SU-DHL-6 (cell line): ENCODE measurements around the gene SPSB2.

ENCODE experiments used
- H2AFZ ChIP-seq: fragments of 200-600 bp; sonication (generic); 2 replicates; pipeline ENCODE4 v1.6.1; 2014; ENCODE audit warnings: low read depth, mild to moderate bottlenecking, moderate library complexity, mixed read lengths, antibody characterized with exemption, low read length; ENCODE audit not compliant: severe bottlenecking
- H3F3A ChIP-seq: fragments of 200-600 bp; shearing (Covaris generic); 2 replicates; pipeline ENCODE4 v1.6.0; 2016; ENCODE audit warnings: antibody characterized with exemption, mild to moderate bottlenecking; ENCODE audit not compliant: insufficient read depth
- H3K27ac ChIP-seq: fragments of 200-600 bp; sonication (generic); 2 replicates; pipeline ENCODE4 v1.5.1; 2016; ENCODE audit warnings: low read depth, mild to moderate bottlenecking, low read length, moderate library complexity, mixed read lengths
- H3K27me3 ChIP-seq: fragments of 200-600 bp; sonication (generic), shearing (Covaris generic); 2 replicates; pipeline ENCODE4 v1.6.0; 2014; ENCODE audit warnings: mild to moderate bottlenecking, low read length
- H3K36me3 ChIP-seq: fragments of 200-600 bp; sonication (generic); 2 replicates; pipeline ENCODE4 v1.6.1; 2014; ENCODE audit warnings: mild to moderate bottlenecking, low read length, mixed read lengths
- H3K4me2 ChIP-seq: fragments of 300-600, 200-600 bp; shearing (Covaris generic), sonication (generic); 2 replicates; pipeline ENCODE4 v1.6.0; 2014; ENCODE audit warnings: low read length, low read depth, mild to moderate bottlenecking; ENCODE audit not compliant: poor library complexity, severe bottlenecking
- H3K4me3 ChIP-seq: fragments of 200-600 bp; sonication (generic); 2 replicates; pipeline ENCODE4 v1.5.1; 2014; ENCODE audit warnings: antibody characterized with exemption, low read length, mild to moderate bottlenecking, mixed read lengths; ENCODE audit not compliant: insufficient read depth, poor library complexity, severe bottlenecking
- H3K79me2 ChIP-seq: fragments of 200-600 bp; sonication (generic); 2 replicates; pipeline ENCODE4 v1.6.1; 2014; ENCODE audit warnings: mild to moderate bottlenecking, low read length, moderate library complexity; ENCODE audit not compliant: insufficient read depth
- H3K9ac ChIP-seq: fragments of 200-600 bp; sonication (generic); 2 replicates; pipeline ENCODE4 v1.7.0; 2014; ENCODE audit warnings: mild to moderate bottlenecking, low read length
- H3K9me2 ChIP-seq: fragments of 200-600 bp; sonication (generic); replicated peaks from 2 replicates; pipeline ENCODE4 v1.6.1; 2014; ENCODE audit warnings: low read length; ENCODE audit not compliant: insufficient read depth
- H3K9me3 ChIP-seq: fragments of 200-600 bp; sonication (generic); 2 replicates; pipeline ENCODE4 v1.6.1; 2014; ENCODE audit warnings: low read length, mixed read lengths; ENCODE audit not compliant: insufficient read depth
- H4K20me1 ChIP-seq: fragments of 200-600 bp; sonication (generic); 2 replicates; pipeline ENCODE4 v1.6.1; 2014; ENCODE audit warnings: low read depth, mild to moderate bottlenecking, antibody characterized with exemption, low read length, moderate library complexity, mixed read lengths
- EZH2phosphoT487 ChIP-seq: fragments of 200-600 bp; sonication (generic), shearing (Covaris generic); conservative IDR thresholded peaks from 2 replicates; pipeline ENCODE4 v1.6.1; 2018; ENCODE audit warnings: mild to moderate bottlenecking, antibody characterized with exemption, low read length, moderate library complexity, mixed read lengths
- TF ChIP-seq, protein P1 (sequence below): fragments of 200-600 bp; sonication (generic); IDR thresholded peaks from one replicate; pipeline ENCODE4 v1.5.1; 2017; ENCODE audit warnings: antibody characterized with exemption, mild to moderate bottlenecking, low read length, moderate library complexity; ENCODE audit not compliant: insufficient read depth, poor library complexity, severe bottlenecking

The SPSB2 gene

DNA sequence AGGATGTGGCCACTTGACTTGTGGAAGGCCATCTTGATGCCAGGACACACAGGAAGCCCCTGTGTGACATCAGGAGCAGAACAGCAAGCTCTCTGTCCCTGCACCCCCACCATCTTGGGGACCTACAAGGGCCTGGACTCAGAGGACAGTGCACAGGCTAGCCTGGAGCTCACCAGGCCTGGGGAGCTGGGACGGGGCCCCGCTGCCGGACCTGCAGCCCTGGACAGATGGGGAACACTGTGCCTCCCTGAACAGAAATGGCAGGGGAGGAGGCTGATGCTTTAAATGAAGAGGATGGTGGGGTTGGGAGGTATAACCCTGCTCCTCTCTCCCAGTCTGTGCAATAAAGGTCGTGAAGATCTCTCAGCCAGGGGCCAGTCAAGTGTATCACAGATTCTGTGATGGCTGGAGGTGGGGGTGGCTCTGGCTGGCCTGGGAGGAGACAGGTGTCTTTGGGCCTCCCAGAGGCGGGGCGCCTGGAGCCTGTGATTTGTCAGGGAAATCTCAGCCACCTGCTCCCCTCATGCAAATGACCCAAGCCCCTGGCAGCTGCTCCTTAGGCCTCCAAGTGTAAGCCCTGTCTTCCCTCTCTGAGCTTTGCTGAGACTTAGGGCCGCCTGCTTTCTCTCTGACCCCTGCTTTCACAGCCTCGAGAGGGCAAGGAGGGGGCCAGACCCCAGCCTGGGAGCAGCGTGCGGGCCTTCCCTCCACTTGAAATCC, 33.5 kb downstream of the SPSB2 start:
- H3K79me2 ChIP-seq: no peaks in the 10 kb centered on the region
- no peaks in the 10 kb centered on the region for H3F3A ChIP-seq
- no peaks in the 10 kb centered on the region for H3K36me3 ChIP-seq
- no peaks in the 10 kb centered on the region for H4K20me1 ChIP-seq
- H3K9me3 ChIP-seq: no peaks in the 10 kb centered on the region
- TF ChIP-seq, protein P1, sequence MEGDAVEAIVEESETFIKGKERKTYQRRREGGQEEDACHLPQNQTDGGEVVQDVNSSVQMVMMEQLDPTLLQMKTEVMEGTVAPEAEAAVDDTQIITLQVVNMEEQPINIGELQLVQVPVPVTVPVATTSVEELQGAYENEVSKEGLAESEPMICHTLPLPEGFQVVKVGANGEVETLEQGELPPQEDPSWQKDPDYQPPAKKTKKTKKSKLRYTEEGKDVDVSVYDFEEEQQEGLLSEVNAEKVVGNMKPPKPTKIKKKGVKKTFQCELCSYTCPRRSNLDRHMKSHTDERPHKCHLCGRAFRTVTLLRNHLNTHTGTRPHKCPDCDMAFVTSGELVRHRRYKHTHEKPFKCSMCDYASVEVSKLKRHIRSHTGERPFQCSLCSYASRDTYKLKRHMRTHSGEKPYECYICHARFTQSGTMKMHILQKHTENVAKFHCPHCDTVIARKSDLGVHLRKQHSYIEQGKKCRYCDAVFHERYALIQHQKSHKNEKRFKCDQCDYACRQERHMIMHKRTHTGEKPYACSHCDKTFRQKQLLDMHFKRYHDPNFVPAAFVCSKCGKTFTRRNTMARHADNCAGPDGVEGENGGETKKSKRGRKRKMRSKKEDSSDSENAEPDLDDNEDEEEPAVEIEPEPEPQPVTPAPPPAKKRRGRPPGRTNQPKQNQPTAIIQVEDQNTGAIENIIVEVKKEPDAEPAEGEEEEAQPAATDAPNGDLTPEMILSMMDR: no peak
- no peak for TF ChIP-seq EZH2phosphoT487
- peak overlapping the region; percentile 43 for H3K4me2 ChIP-seq
- H3K27me3 ChIP-seq: no peaks in the 10 kb centered on the region
- no peaks in the 10 kb centered on the region for H3K9me2 ChIP-seq
- H3K4me3 ChIP-seq: no peak overlapping the region
- H3K27ac ChIP-seq: peak overlapping the region; percentile 40
- no peak overlapping the region for H2AFZ ChIP-seq
- H3K9ac ChIP-seq: peak overlapping the region; percentile 44; the same call in 1 of the 2 replicates

GRCh38 chr12:6838854-6839253, 34.2 kb downstream of the SPSB2 start:
- Histone ChIP-seq H4K20me1 (no peaks in the 10 kb centered on the region), H3K36me3 (no peaks in the 10 kb centered on the region), H3K9ac (no peak overlapping the region), H3K9me2 (no peaks in the 10 kb centered on the region), H3K9me3 (no peaks in the 10 kb centered on the region), H3K4me3 (no peak overlapping the region), H3K4me2 (no peak overlapping the region), H3K27ac (no peak overlapping the region), H3F3A (no peaks in the 10 kb centered on the region), H2AFZ (no peak overlapping the region), H3K27me3 (no peaks in the 10 kb centered on the region), H3K79me2 (no peaks in the 10 kb centered on the region)
- TF ChIP-seq, protein P1: no peak
- no peak for TF ChIP-seq EZH2phosphoT487

DNA sequence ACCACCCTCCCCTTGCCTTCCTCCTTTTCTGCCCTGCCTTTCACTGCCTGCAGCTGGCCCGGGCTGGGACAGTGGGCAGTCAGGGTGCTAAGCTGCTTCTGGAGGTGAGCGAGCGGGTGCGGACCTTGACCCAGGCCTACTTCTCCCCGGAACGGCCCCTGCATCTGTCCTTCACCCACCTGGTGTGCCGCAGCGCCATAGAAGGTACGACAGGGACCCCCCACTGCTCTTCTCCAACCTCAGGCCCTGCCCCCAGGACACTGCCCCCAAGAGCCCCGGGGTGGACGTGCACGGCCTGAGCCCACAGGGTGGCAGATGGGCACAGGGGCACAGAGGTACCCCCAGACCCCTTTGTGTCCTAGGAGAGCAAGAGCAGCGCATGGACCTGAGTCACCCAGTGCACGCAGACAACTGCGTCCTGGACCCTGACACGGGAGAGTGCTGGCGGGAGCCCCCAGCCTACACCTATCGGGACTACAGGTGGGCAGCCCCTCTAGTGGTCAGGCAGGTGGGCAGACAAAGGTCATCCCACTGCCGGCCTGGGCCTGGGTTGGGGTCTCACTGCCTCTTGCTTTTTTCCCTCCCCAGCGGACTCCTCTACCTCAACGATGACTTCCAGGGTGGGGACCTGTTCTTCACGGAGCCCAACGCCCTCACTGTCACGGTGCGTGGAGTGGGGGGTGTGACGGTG, 35.6 kb downstream of the SPSB2 start:
- Histone ChIP-seq H3K9ac (no peak overlapping the region), H2AFZ (no peak overlapping the region), H3K4me3 (no peak overlapping the region), H3K36me3 (no peaks in the 10 kb centered on the region), H3K4me2 (no peak overlapping the region), H3F3A (no peaks in the 10 kb centered on the region), H3K27me3 (no peaks in the 10 kb centered on the region), H3K9me2 (no peaks in the 10 kb centered on the region), H3K79me2 (no peaks in the 10 kb centered on the region), H4K20me1 (no peaks in the 10 kb centered on the region), H3K9me3 (no peaks in the 10 kb centered on the region), H3K27ac (no peak overlapping the region)
- TF ChIP-seq, protein P1: no peak
